SK-N-SH (cell line): ENCODE measurements around the gene ZNF396. TPM values are rescaled to one million over a fixed set of nuclear protein-coding genes. Genes with fewer than 3 reads are reported as not detected.

ENCODE experiments used
- CTCF ChIA-PET: fragments of 300-600, 350-600 bp; formaldehyde crosslinking; extraction: SDS; loops from one replicate; lab custom pipeline; 2021; lab: Yijun Ruan, JAX
- POLR2A ChIA-PET: fragments of 350-600 bp; sonication (Branson Sonifier 250); formaldehyde crosslinking; extraction: SDS; loops from one replicate; lab custom pipeline; 2020; ENCODE audit warnings: antibody characterized with exemption, inconsistent platforms; lab: Yijun Ruan, JAX
- DNase-seq: peaks from one replicate; pipeline ENCODE4 v3.0.0; 2012
- H2AFZ ChIP-seq: fragments of 200-600 bp; sonication (generic); 2 replicates; pipeline ENCODE4 v1.8.1; 2016; ENCODE audit warnings: antibody characterized with exemption, mild to moderate bottlenecking, low read depth
- H3F3A ChIP-seq: fragments of 200-600 bp; sonication (generic); replicated peaks from 2 replicates; pipeline ENCODE3; 2016; ENCODE audit warnings: antibody characterized with exemption, mild to moderate bottlenecking; ENCODE audit not compliant: insufficient read depth
- H3K27ac ChIP-seq, 2 experiments: fragments of 200-500 bp in 1 of 2; fragments of 200-600 bp in 1 of 2; sonication (Bioruptor generic) in 1 of 2; sonication (generic), shearing (Covaris generic) in 1 of 2; 2 replicates each; pipeline versions ENCODE4 v1.5.1 to v1.6.1; 2014 to 2016; ENCODE audit warnings: low read depth in 2 of 2, inconsistent platforms in 1 of 2, low read length in 1 of 2, mild to moderate bottlenecking in 1 of 2, mixed read lengths in 1 of 2
- H3K27me3 ChIP-seq: fragments of 200-600 bp; sonication (generic), shearing (Covaris generic); 2 replicates; pipeline ENCODE4 v1.6.1; 2016; ENCODE audit warnings: mixed run types; ENCODE audit not compliant: insufficient read depth
- H3K36me3 ChIP-seq, 2 experiments: fragments of 200-500 bp in 1 of 2; fragments of 200-600 bp in 1 of 2; sonication (Bioruptor generic) in 1 of 2; sonication (generic) in 1 of 2; replicated peaks in 1 of 2; 2 replicates each; pipeline versions ENCODE3 to v1.5.1; 2014 to 2016; ENCODE audit warnings: low read length in 1 of 2, mild to moderate bottlenecking in 1 of 2; ENCODE audit not compliant: insufficient read depth in 2 of 2, control insufficient read depth in 1 of 2
- H3K4me1 ChIP-seq, 2 experiments: fragments of 200-500 bp in 1 of 2; fragments of 200-600 bp in 1 of 2; sonication (Bioruptor generic) in 1 of 2; sonication (generic), shearing (Covaris generic) in 1 of 2; 2 replicates each; pipeline versions ENCODE4 v1.5.1 to v1.6.1; 2014 to 2016; ENCODE audit warnings: low read depth in 1 of 2, low read length in 1 of 2, mixed run types in 1 of 2; ENCODE audit not compliant: insufficient read depth in 2 of 2, control insufficient read depth in 1 of 2
- H3K4me2 ChIP-seq: fragments of 200-600 bp; sonication (generic), shearing (Covaris generic); 2 replicates; pipeline ENCODE4 v1.6.1; 2017; ENCODE audit warnings: mixed run types
- H3K4me3 ChIP-seq, 2 experiments: fragments of 200-500 bp in 1 of 2; fragments of 200-600 bp in 1 of 2; sonication (Bioruptor generic) in 1 of 2; sonication (generic), shearing (Covaris generic) in 1 of 2; 2 replicates each; pipeline versions ENCODE4 v1.5.1 to v1.8.1; 2014 to 2016; ENCODE audit warnings: low read depth in 2 of 2, inconsistent platforms in 1 of 2, low read length in 1 of 2, mild to moderate bottlenecking in 1 of 2, mixed read lengths in 1 of 2, moderate library complexity in 1 of 2
- H3K79me2 ChIP-seq: fragments of 200-600 bp; sonication (generic); 2 replicates; pipeline ENCODE4 v1.8.1; 2017; ENCODE audit warnings: mild to moderate bottlenecking; ENCODE audit not compliant: insufficient read depth
- H3K9ac ChIP-seq: fragments of 200-600 bp; sonication (generic); 2 replicates; pipeline ENCODE4 v1.6.1; 2017; ENCODE audit warnings: mixed run types
- H3K9me2 ChIP-seq: fragments of 200-600 bp; sonication (generic); 2 replicates; pipeline ENCODE4 v1.6.1; 2017; ENCODE audit warnings: mixed run types
- H3K9me3 ChIP-seq: fragments of 200-600 bp; sonication (generic); 2 replicates; pipeline ENCODE4 v1.6.1; 2017; ENCODE audit warnings: mixed run types, mild to moderate bottlenecking, moderate library complexity
- H4K20me1 ChIP-seq: fragments of 200-600 bp; sonication (generic); 2 replicates; pipeline ENCODE4 v1.6.1; 2017; ENCODE audit warnings: mild to moderate bottlenecking, mixed run types; ENCODE audit not compliant: insufficient read depth
- ELF1 ChIP-seq: IDR thresholded peaks from 2 replicates; pipeline ENCODE4 v1.4.0; 2012
- EZH2phosphoT487 ChIP-seq: fragments of 200-600 bp; sonication (generic); IDR thresholded peaks from 2 replicates; pipeline ENCODE4 v1.6.1; 2017; ENCODE audit warnings: low read depth, mixed run types, mild to moderate bottlenecking, antibody characterized with exemption, moderate library complexity, borderline replicate concordance
- FOXM1 ChIP-seq: IDR thresholded peaks from 2 replicates; pipeline ENCODE4 v1.4.0; 2012; ENCODE audit warnings: low read depth, mild to moderate bottlenecking
- GABPA ChIP-seq: IDR thresholded peaks from 2 replicates; pipeline ENCODE4 v1.4.0; 2012; ENCODE audit warnings: low read depth, mild to moderate bottlenecking
- GATA2 ChIP-seq: sonication (generic); formaldehyde crosslinking; IDR thresholded peaks from 2 replicates; pipeline ENCODE4 v1.5.0; 2020; ENCODE audit warnings: mild to moderate bottlenecking, missing genetic modification reagents
- JUND ChIP-seq: IDR thresholded peaks from 2 replicates; pipeline ENCODE4 v1.4.0; 2012
- MEF2A ChIP-seq: IDR thresholded peaks from 2 replicates; pipeline ENCODE4 v1.4.0; 2012; ENCODE audit warnings: low read depth, borderline replicate concordance
- MXI1 ChIP-seq: IDR thresholded peaks from 2 replicates; pipeline ENCODE4 v1.6.1; 2012; ENCODE audit warnings: mild to moderate bottlenecking, low read depth, low read length, improper control_type of control experiment
- NRF1 ChIP-seq: IDR thresholded peaks from 2 replicates; pipeline ENCODE4 v1.6.1; 2012; ENCODE audit warnings: low read depth, mild to moderate bottlenecking, low read length
- RAD21 ChIP-seq: IDR thresholded peaks from 2 replicates; pipeline ENCODE4 v1.6.1; 2012; ENCODE audit warnings: mild to moderate bottlenecking, low read length
- RCOR1 ChIP-seq: fragments of 150-350 bp; IDR thresholded peaks from 2 replicates; pipeline ENCODE4 v1.6.1; 2017; ENCODE audit warnings: antibody characterized with exemption, low read length
- RFX5 ChIP-seq: IDR thresholded peaks from 2 replicates; pipeline ENCODE4 v1.6.1; 2012; ENCODE audit warnings: mild to moderate bottlenecking, improper control_type of control experiment, low read length
- RXRA ChIP-seq: IDR thresholded peaks from 2 replicates; pipeline ENCODE4 v1.4.0; 2012; ENCODE audit warnings: low read depth, mild to moderate bottlenecking, borderline replicate concordance
- SIN3A ChIP-seq: IDR thresholded peaks from 2 replicates; pipeline ENCODE4 v1.6.1; 2012; ENCODE audit warnings: low read depth, mild to moderate bottlenecking, low read length, moderate library complexity, borderline replicate concordance
- TAF1 ChIP-seq: IDR thresholded peaks from 2 replicates; pipeline ENCODE4 v1.6.1; 2012; ENCODE audit warnings: low read depth, mild to moderate bottlenecking, low read length, moderate library complexity, borderline replicate concordance
- TCF12 ChIP-seq: IDR thresholded peaks from 2 replicates; pipeline ENCODE4 v1.4.0; 2012
- TEAD4 ChIP-seq: IDR thresholded peaks from 2 replicates; pipeline ENCODE4 v1.4.0; 2012; ENCODE audit warnings: mild to moderate bottlenecking, borderline replicate concordance; ENCODE audit not compliant: insufficient read depth
- WGBS: methylation state at CpG from one replicate; pipeline ENCODE4 v1.1.6; 2017; ENCODE audit warnings: low lambda C conversion rate; 5-methylcytosine and 5-hydroxymethylcytosine counted together
- polyA plus RNA-seq, 3 experiments: library from polyadenylated mRNA; depleted of rRNA; stranded (reverse); fragments of >200 nt; gene quantifications; 2 replicates each; pipeline ENCODE4 v1.2.3, GENCODE V29; 2012
- TF ChIP-seq, protein P1 (sequence below): IDR thresholded peaks from 2 replicates; pipeline ENCODE4 v1.4.0; 2012; ENCODE audit warnings: low read depth
- TF ChIP-seq, protein P2 (sequence below): fragments of 150-350 bp; IDR thresholded peaks from 2 replicates; pipeline ENCODE4 v1.6.1; 2017; ENCODE audit warnings: antibody characterized with exemption, low read length, low read depth, borderline replicate concordance
- TF ChIP-seq, protein P3 (sequence below): IDR thresholded peaks from 2 replicates; pipeline ENCODE4 v1.4.0; 2012; ENCODE audit warnings: low read depth, borderline replicate concordance
- TF ChIP-seq, protein P4 (sequence below): fragments of 150-350 bp; IDR thresholded peaks from 2 replicates; pipeline ENCODE4 v1.6.1; 2016; ENCODE audit warnings: mild to moderate bottlenecking, low read depth, low read length

ZNF396 gene
- polyA plus RNA-seq, 1 of the 3 experiments (the other 2 are of a cell fraction): 0.41 TPM

DNA sequence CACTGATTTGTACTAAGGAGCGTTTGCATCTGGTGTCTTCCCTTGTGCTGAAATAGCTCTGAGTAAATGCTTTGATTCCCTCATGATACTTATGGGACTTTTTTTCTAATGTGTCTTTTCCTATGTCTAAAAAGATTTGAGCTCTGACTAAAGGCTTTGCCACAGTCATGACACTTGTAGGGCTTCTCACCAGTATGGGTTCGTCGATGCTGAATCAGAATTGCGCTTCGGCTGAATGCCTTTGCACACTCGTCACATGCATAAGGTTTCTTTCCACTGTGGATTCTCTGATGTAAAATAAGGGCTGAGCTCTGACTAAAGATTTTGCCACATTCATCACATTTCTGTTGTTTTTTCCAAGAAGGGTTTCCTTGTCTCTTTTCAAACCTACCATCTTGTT lies 8.0 kb downstream of the ZNF396 start:
- TF ChIP-seq GABPA: no peak
- no peak for TF ChIP-seq RFX5
- TF ChIP-seq, protein P1, sequence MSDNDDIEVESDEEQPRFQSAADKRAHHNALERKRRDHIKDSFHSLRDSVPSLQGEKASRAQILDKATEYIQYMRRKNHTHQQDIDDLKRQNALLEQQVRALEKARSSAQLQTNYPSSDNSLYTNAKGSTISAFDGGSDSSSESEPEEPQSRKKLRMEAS: no peak
- TF ChIP-seq EZH2phosphoT487: no peak
- no peak for TF ChIP-seq TAF1
- TF ChIP-seq MEF2A: no peak
- TF ChIP-seq, protein P2, sequence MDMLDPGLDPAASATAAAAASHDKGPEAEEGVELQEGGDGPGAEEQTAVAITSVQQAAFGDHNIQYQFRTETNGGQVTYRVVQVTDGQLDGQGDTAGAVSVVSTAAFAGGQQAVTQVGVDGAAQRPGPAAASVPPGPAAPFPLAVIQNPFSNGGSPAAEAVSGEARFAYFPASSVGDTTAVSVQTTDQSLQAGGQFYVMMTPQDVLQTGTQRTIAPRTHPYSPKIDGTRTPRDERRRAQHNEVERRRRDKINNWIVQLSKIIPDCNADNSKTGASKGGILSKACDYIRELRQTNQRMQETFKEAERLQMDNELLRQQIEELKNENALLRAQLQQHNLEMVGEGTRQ: no peak
- no peak for TF ChIP-seq GATA2 (CRISPR knock-in tag)
- TF ChIP-seq JUND: no peak
- no peak for TF ChIP-seq TCF12
- no peak for TF ChIP-seq NRF1
- ChIA-PET POLR2A (no interaction called here), CTCF (interaction anchor here (1.3 kb wide), 1 partner anchor 17 kb away, joined by 4 read pairs; no protein-coding TSS in a partner anchor)
- Histone ChIP-seq H3K4me1 (no peaks in the 10 kb centered on the region), H3K9ac (no peak overlapping the region), H3K27me3 (no peaks in the 10 kb centered on the region), H3K9me3 (no peaks in the 10 kb centered on the region), H3K4me3 (no peak overlapping the region), H4K20me1 (no peaks in the 10 kb centered on the region), H3K79me2 (no peaks in the 10 kb centered on the region), H3K36me3 (no peaks in the 10 kb centered on the region), H3K27ac (no peak overlapping the region), H3K9me2 (no peaks in the 10 kb centered on the region), H3K4me2 (no peak overlapping the region), H2AFZ (no peak overlapping the region), H3F3A (no peaks in the 10 kb centered on the region)
- no peak for DNase-seq
- 84% methylated on average over 6 of the region's 6 CpGs for WGBS

DNA sequence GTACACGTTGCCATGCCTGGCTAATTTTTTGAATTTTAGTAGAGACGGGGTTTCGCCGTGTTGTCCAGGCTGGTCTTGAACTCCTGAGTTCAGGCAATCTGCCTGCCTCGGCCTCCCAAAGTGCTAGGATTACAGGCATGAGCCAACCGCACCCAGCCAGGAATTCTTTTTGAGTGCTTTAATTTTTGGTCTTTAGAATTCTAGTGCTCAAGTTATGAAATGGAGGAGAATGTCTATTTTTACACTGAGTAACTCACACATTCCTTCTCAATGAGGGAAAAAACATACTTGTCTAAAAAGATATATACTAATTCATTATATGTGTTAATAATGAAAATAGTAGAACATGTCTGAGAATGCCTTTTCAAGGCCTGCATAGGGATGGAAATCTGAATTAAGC lies 8.5 kb downstream of the ZNF396 start:
- POLR2A ChIA-PET: no interaction called here
- TF ChIP-seq GATA2 (CRISPR knock-in tag): no peak
- no peak for TF ChIP-seq RXRA
- TF ChIP-seq EZH2phosphoT487: no peak
- TF ChIP-seq, protein P3, sequence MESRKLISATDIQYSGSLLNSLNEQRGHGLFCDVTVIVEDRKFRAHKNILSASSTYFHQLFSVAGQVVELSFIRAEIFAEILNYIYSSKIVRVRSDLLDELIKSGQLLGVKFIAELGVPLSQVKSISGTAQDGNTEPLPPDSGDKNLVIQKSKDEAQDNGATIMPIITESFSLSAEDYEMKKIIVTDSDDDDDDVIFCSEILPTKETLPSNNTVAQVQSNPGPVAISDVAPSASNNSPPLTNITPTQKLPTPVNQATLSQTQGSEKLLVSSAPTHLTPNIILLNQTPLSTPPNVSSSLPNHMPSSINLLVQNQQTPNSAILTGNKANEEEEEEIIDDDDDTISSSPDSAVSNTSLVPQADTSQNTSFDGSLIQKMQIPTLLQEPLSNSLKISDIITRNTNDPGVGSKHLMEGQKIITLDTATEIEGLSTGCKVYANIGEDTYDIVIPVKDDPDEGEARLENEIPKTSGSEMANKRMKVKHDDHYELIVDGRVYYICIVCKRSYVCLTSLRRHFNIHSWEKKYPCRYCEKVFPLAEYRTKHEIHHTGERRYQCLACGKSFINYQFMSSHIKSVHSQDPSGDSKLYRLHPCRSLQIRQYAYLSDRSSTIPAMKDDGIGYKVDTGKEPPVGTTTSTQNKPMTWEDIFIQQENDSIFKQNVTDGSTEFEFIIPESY: no peak
- no peak for TF ChIP-seq NRF1
- TF ChIP-seq, protein P4, sequence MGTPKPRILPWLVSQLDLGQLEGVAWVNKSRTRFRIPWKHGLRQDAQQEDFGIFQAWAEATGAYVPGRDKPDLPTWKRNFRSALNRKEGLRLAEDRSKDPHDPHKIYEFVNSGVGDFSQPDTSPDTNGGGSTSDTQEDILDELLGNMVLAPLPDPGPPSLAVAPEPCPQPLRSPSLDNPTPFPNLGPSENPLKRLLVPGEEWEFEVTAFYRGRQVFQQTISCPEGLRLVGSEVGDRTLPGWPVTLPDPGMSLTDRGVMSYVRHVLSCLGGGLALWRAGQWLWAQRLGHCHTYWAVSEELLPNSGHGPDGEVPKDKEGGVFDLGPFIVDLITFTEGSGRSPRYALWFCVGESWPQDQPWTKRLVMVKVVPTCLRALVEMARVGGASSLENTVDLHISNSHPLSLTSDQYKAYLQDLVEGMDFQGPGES: no peak
- no peak for TF ChIP-seq RCOR1
- no peak for TF ChIP-seq SIN3A
- TF ChIP-seq, protein P2: no peak
- no peak for TF ChIP-seq TEAD4
- TF ChIP-seq MXI1: no peak
- no peak for TF ChIP-seq FOXM1
- no peak for TF ChIP-seq TAF1
- no peak for TF ChIP-seq JUND
- no peak for TF ChIP-seq ELF1
- no peak for TF ChIP-seq RAD21
- no peak for TF ChIP-seq MEF2A

More for the DNA sequence above, 8.5 kb downstream of the ZNF396 start:
- CTCF ChIA-PET: interaction anchor here (0.6 to 1.3 kb wide), 3 partner anchors 18 to 39 kb away, joined by 4 read pairs; no protein-coding TSS in a partner anchor
- Histone ChIP-seq H3K4me2 (no peak overlapping the region), H4K20me1 (no peaks in the 10 kb centered on the region), H3K9me2 (no peaks in the 10 kb centered on the region), H3K79me2 (no peaks in the 10 kb centered on the region), H3K27me3 (no peaks in the 10 kb centered on the region), H3K36me3 (no peaks in the 10 kb centered on the region), H3K4me1 (no peaks in the 10 kb centered on the region), H3K4me3 (no peak overlapping the region), H3K27ac (no peak overlapping the region), H3K9ac (no peak overlapping the region), H2AFZ (no peak overlapping the region), H3K9me3 (no peaks in the 10 kb centered on the region), H3F3A (no peaks in the 10 kb centered on the region)
- 89% methylated on average over 6 of the region's 6 CpGs for WGBS
- no peak for DNase-seq
